GM12878 (cell line): ENCODE data around the gene COPS3. TPM values are rescaled to one million over a fixed set of nuclear protein-coding genes. Genes with fewer than 3 reads are reported as not detected.

ENCODE experiments used
- ATAC-seq: fragments of 200-7000 bp; cut with Tn5 transposase; 3 replicates; pipeline ENCODE4 v1.9.1; 2020; ENCODE audit warnings: mild to moderate bottlenecking, moderate library complexity
- BruUV-seq: library from RNA; stranded (reverse); fragments of 400-500 nt; replicated peaks from 2 replicates; lab custom pipeline; 2021; lab: Mats Ljungman, UMichigan
- CTCF ChIA-PET: fragments of 300-600 bp; sonication (Branson Sonifier 250); formaldehyde crosslinking; extraction: SDS; loops from one replicate; lab custom pipeline; 2021; ENCODE audit warnings: inconsistent platforms; lab: Yijun Ruan, JAX
- POLR2A ChIA-PET: fragments of 350-600 bp; formaldehyde crosslinking; extraction: SDS; loops from one replicate; lab custom pipeline; 2021; ENCODE audit warnings: inconsistent platforms; lab: Charles Lee
- RAD21 ChIA-PET: fragments of 300-600 bp; sonication (Branson Sonifier 250); formaldehyde crosslinking; loops from one replicate; lab custom pipeline; 2023; ENCODE audit warnings: antibody characterized with exemption; ENCODE audit not compliant: unreplicated experiment; lab: Charles Lee
- SMC1A ChIA-PET: fragments of 300-600 bp; sonication (Branson Sonifier 250); formaldehyde crosslinking; loops from one replicate; lab custom pipeline; 2023; ENCODE audit not compliant: unreplicated experiment, uncharacterized antibody; lab: Charles Lee
- DNase-seq: peaks from one replicate; pipeline ENCODE4 v3.0.0-alpha.2; 2011; ENCODE audit warnings: low read depth, low spot score
- FAIRE-seq: peaks from 3 replicates; lab custom pipeline; 2011; peaks lifted over from hg19 to GRCh38; lab: Jason Lieb, UNC
- H2AFZ ChIP-seq: 2 replicates; pipeline ENCODE4 v1.6.0; 2011; ENCODE audit warnings: low read depth, low read length, control low read depth; ENCODE audit not compliant: control insufficient read depth
- H3K27ac ChIP-seq: 2 replicates; pipeline ENCODE4 v1.5.1; 2011; ENCODE audit warnings: control low read depth; ENCODE audit not compliant: control insufficient read depth, insufficient read depth
- H3K27me3 ChIP-seq, 2 experiments: replicated peaks in 1 of 2; 2 replicates each; pipeline versions ENCODE4 v1.6.0 to v1.6.1; 2011; ENCODE audit warnings: low read length in 1 of 2; ENCODE audit not compliant: control insufficient read depth in 2 of 2, insufficient read depth in 2 of 2
- H3K36me3 ChIP-seq, 2 experiments: 2 replicates each; pipeline ENCODE4 v1.5.1; 2011; ENCODE audit warnings: low read length in 1 of 2; ENCODE audit not compliant: control insufficient read depth in 2 of 2, insufficient read depth in 2 of 2
- H3K4me1 ChIP-seq: 2 replicates; pipeline ENCODE4 v1.6.1; 2011; ENCODE audit warnings: mild to moderate bottlenecking, low read length, moderate library complexity, mixed read lengths; ENCODE audit not compliant: control insufficient read depth, insufficient read depth
- H3K4me2 ChIP-seq: 2 replicates; pipeline ENCODE4 v1.6.0; 2011; ENCODE audit warnings: control low read depth; ENCODE audit not compliant: control insufficient read depth, insufficient read depth
- H3K4me3 ChIP-seq: fragments of 200-600 bp; sonication (generic); 2 replicates; pipeline ENCODE4 v1.5.1; 2016
- H3K79me2 ChIP-seq: 2 replicates; pipeline ENCODE4 v1.6.0; 2011; ENCODE audit warnings: low read length; ENCODE audit not compliant: control insufficient read depth, insufficient read depth
- H3K9ac ChIP-seq: 2 replicates; pipeline ENCODE4 v1.8.0; 2011; ENCODE audit warnings: low read length, control low read depth, mixed read lengths; ENCODE audit not compliant: control insufficient read depth, insufficient read depth
- H3K9me3 ChIP-seq: replicated peaks from 3 replicates; pipeline ENCODE4 v1.5.1; 2011; ENCODE audit warnings: mild to moderate bottlenecking, low read length; ENCODE audit not compliant: control insufficient read depth, insufficient read depth
- H4K20me1 ChIP-seq: 2 replicates; pipeline ENCODE4 v1.6.0; 2011; ENCODE audit not compliant: control insufficient read depth, insufficient read depth
- CHD4 ChIP-seq: fragments of 200-600 bp; sonication (generic); IDR thresholded peaks from 2 replicates; pipeline ENCODE4 v1.6.1; 2016; ENCODE audit warnings: mild to moderate bottlenecking
- KLF5 ChIP-seq: fragments of 450-650 bp; IDR thresholded peaks from 2 replicates; pipeline ENCODE4 v1.6.1; 2014; ENCODE audit warnings: mild to moderate bottlenecking; ENCODE audit not compliant: partially characterized antibody
- LARP7 ChIP-seq: fragments of 450-650 bp; IDR thresholded peaks from 2 replicates; pipeline ENCODE4 v1.6.1; 2017; ENCODE audit warnings: mild to moderate bottlenecking
- MTA3 ChIP-seq: IDR thresholded peaks from 2 replicates; pipeline ENCODE4 v1.6.1; 2012; ENCODE audit warnings: low read length, inconsistent platforms, borderline replicate concordance
- MYB ChIP-seq: fragments of 150-350 bp; IDR thresholded peaks from 2 replicates; pipeline ENCODE4 v1.6.1; 2014; ENCODE audit warnings: mild to moderate bottlenecking, low read depth, low read length, borderline replicate concordance
- NBN ChIP-seq: fragments of 450-650 bp; IDR thresholded peaks from 2 replicates; pipeline ENCODE4 v1.6.1; 2016
- POLR2AphosphoS5 ChIP-seq: IDR thresholded peaks from 2 replicates; pipeline ENCODE4 v1.6.1; 2011; ENCODE audit warnings: mild to moderate bottlenecking, low read length, inconsistent platforms
- SPI1 ChIP-seq: IDR thresholded peaks from 2 replicates; pipeline ENCODE4 v1.6.1; 2011; ENCODE audit warnings: low read depth, mild to moderate bottlenecking, low read length, moderate library complexity, borderline replicate concordance; ENCODE audit not compliant: insufficient read depth
- SREBF1 ChIP-seq: IDR thresholded peaks from 2 replicates; pipeline ENCODE4 v1.6.1; 2012; ENCODE audit warnings: mild to moderate bottlenecking, low read length
- STAT1 ChIP-seq: fragments of 450-650 bp; conservative IDR thresholded peaks from 2 replicates; pipeline ENCODE4 v1.6.1; 2014; ENCODE audit warnings: antibody characterized with exemption, mild to moderate bottlenecking
- TBL1XR1 ChIP-seq: IDR thresholded peaks from 2 replicates; pipeline ENCODE4 v1.6.1; 2012; ENCODE audit warnings: low read depth, low read length, improper control_type of control experiment
- TCF3 ChIP-seq: IDR thresholded peaks from 2 replicates; pipeline ENCODE4 v1.6.1; 2012; ENCODE audit warnings: low read depth, mild to moderate bottlenecking, low read length, borderline replicate concordance; ENCODE audit not compliant: insufficient read depth
- ZNF274 ChIP-seq: IDR thresholded peaks from one replicate; pipeline ENCODE4 v1.8.0; 2011; ENCODE audit not compliant: insufficient read length, insufficient read depth
- ZSCAN29 ChIP-seq: fragments of 450-650 bp; IDR thresholded peaks from 2 replicates; pipeline ENCODE4 v1.6.1; 2017; ENCODE audit warnings: mild to moderate bottlenecking, moderate library complexity
- WGBS: methylation state at CpG from one replicate; pipeline ENCODE4 v1.1.6; 2016; ENCODE audit warnings: low lambda C conversion rate; ENCODE audit not compliant: insufficient replicate concordance, insufficient coverage; ENCODE audit errors: missing lambda C conversion rate; 5-methylcytosine and 5-hydroxymethylcytosine counted together
- in situ Hi-C: fragments of 300-500 bp; cut with MboI; formaldehyde crosslinking; loops from 9 replicates; pipeline ENCODE4 v1.14.3; 2018; ENCODE audit warnings: mixed read lengths
- intact Hi-C: fragments of 100-400 bp; cut with micrococcal nuclease; formaldehyde crosslinking; loops from one replicate; pipeline ENCODE4 v1.14.2; 2022; ENCODE audit not compliant: unreplicated experiment
- polyA plus RNA-seq, 11 experiments: library from polyadenylated mRNA; depleted of rRNA in 4 of 11; unstranded in 6 of 11; stranded (reverse) in 5 of 11; fragments of >200 nt; fragmentation: Nextera tagmentation in 4 of 11; fragmentation: Illumina TruSeq in 1 of 11; extraction: Ambion mirVana in 4 of 11; extraction: Trizol in 1 of 11; gene quantifications; 1 replicate in 1 of 11; 2 replicates in 10 of 11; pipeline versions ENCODE4 v1.2.1 to v1.2.3, GENCODE V29; 2011 to 2016; ENCODE audit warnings: inconsistent platforms in 2 of 11, missing spikeins in 2 of 11, low read depth in 1 of 11
- total RNA-seq, 4 experiments: library from RNA; depleted of rRNA in 3 of 4; stranded (reverse); fragments of >200 nt in 3 of 4; fragmentation: Illumina TruSeq in 1 of 4; extraction: Trizol in 1 of 4; gene quantifications; 2 replicates each; pipeline versions ENCODE4 v1.2.1 to v1.2.3, GENCODE V29; 2013 to 2021
- TF ChIP-seq, protein P1 (sequence below): fragments of 450-650 bp; IDR thresholded peaks from 2 replicates; pipeline ENCODE4 v1.6.1; 2017; ENCODE audit warnings: low read depth, mild to moderate bottlenecking, moderate library complexity
- TF ChIP-seq, protein P2 (sequence below): fragments of 450-650 bp; IDR thresholded peaks from 2 replicates; pipeline ENCODE4 v1.6.1; 2018; ENCODE audit warnings: borderline replicate concordance, mild to moderate bottlenecking; ENCODE audit not compliant: partially characterized antibody

Gene COPS3
- total and polyA plus RNA-seq, 10 of the 15 experiments (the other 5 are each of a cell fraction or from before 2014, with no cell fraction given): 99.7 to 187 (median 133) TPM

DNA sequence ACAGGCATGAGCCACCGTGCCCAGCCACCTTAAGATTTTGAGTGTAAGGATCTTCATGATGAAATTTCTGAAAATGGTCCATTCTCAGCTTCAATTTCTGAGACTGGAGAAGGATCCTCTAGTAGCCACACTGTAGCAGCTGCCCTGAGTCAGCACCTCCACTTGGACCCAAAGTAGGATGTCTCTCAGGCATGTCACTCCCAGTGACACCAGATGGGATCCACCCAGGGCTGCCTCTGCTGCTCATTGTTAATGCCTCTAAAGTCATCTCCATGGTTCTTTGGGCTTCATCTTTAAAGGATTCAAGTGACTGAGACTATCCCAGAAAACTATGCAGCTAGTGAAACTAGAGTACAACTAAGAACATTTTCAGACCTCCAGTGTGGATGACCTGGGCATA is 82.8 kb downstream of the COPS3 start:
- CTCF ChIA-PET: no interaction called here
- WGBS: 100% methylated on average over 1 of the region's 1 CpG
- intact Hi-C loops (no loop called here), in situ Hi-C loops (no loop called here)
- POLR2A ChIA-PET: no interaction called here
- RAD21 ChIA-PET: no interaction called here
- Histone ChIP-seq H3K4me3 (no peak overlapping the region), H3K9me3 (no peaks in the 10 kb centered on the region), H3K36me3 (peaks cover 2 to 7% of the 10 kb centered on the region in 2 experiments), H3K4me2 (no peak overlapping the region), H2AFZ (no peak overlapping the region), H3K27ac (no peak overlapping the region), H3K79me2 (peaks cover 8% of the 10 kb centered on the region), H3K4me1 (peaks cover 6% of the 10 kb centered on the region), H4K20me1 (no peaks in the 10 kb centered on the region), H3K27me3 (no peaks in the 10 kb centered on the region), H3K9ac (no peak overlapping the region)
- no peak for FAIRE-seq
- TF ChIP-seq TCF3: no peak
- no peak for TF ChIP-seq MTA3
- no peak for TF ChIP-seq NBN
- TF ChIP-seq LARP7: no peak
- no peak for TF ChIP-seq ZNF274
- SMC1A ChIA-PET: no interaction called here
- no peak for DNase-seq
- ATAC-seq: no peak
- no TSS peak for BruUV-seq

DNA sequence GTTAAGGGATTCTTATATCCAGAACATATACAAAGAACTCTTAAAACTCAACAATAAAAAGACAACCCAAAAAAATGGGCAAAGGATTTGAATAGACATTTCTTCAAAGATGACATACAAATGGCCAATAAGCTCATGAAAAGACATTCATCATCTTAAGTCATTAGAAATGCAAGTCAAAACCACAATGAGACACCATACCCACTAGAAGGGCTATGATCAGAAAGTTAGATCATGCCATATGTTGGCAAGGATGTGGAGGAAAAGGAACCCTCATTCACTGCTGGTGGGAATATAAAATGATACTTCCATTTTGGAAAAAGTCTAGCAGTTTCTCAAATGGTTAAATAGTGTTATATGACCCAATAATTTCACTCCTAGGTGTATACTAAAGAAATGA is 84.3 kb downstream of the COPS3 start:
- Histone ChIP-seq H3K27ac (no peak overlapping the region), H3K4me2 (no peak overlapping the region), H4K20me1 (no peaks in the 10 kb centered on the region), H3K4me3 (no peak overlapping the region), H3K27me3 (no peaks in the 10 kb centered on the region), H2AFZ (no peak overlapping the region), H3K79me2 (no peaks in the 10 kb centered on the region), H3K9me3 (no peaks in the 10 kb centered on the region), H3K4me1 (peaks cover 12% of the 10 kb centered on the region), H3K9ac (no peak overlapping the region), H3K36me3 (no peaks in the 10 kb centered on the region; a peak in 2 of 4 replicates)
- intact Hi-C loops: no loop called here
- ChIA-PET RAD21 (no interaction called here), SMC1A (interaction anchor here (1.1 to 1.2 kb wide), 2 partner anchors 8 to 16 kb away, joined by 3 read pairs; no protein-coding TSS in a partner anchor), POLR2A (no interaction called here), CTCF (interaction anchor here (0.6 kb wide), 1 partner anchor 20 kb away, joined by 3 read pairs; no protein-coding TSS in a partner anchor)
- DNase-seq (no peak), FAIRE-seq (no peak), ATAC-seq (no peak)
- in situ Hi-C loops: no loop called here
- TF ChIP-seq, protein P1, sequence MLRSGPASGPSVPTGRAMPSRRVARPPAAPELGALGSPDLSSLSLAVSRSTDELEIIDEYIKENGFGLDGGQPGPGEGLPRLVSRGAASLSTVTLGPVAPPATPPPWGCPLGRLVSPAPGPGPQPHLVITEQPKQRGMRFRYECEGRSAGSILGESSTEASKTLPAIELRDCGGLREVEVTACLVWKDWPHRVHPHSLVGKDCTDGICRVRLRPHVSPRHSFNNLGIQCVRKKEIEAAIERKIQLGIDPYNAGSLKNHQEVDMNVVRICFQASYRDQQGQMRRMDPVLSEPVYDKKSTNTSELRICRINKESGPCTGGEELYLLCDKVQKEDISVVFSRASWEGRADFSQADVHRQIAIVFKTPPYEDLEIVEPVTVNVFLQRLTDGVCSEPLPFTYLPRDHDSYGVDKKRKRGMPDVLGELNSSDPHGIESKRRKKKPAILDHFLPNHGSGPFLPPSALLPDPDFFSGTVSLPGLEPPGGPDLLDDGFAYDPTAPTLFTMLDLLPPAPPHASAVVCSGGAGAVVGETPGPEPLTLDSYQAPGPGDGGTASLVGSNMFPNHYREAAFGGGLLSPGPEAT: no peak
- no peak for TF ChIP-seq KLF5
- TF ChIP-seq ZSCAN29: no peak
- no peak for TF ChIP-seq TCF3
- TF ChIP-seq POLR2AphosphoS5: no peak
- TF ChIP-seq, protein P2, sequence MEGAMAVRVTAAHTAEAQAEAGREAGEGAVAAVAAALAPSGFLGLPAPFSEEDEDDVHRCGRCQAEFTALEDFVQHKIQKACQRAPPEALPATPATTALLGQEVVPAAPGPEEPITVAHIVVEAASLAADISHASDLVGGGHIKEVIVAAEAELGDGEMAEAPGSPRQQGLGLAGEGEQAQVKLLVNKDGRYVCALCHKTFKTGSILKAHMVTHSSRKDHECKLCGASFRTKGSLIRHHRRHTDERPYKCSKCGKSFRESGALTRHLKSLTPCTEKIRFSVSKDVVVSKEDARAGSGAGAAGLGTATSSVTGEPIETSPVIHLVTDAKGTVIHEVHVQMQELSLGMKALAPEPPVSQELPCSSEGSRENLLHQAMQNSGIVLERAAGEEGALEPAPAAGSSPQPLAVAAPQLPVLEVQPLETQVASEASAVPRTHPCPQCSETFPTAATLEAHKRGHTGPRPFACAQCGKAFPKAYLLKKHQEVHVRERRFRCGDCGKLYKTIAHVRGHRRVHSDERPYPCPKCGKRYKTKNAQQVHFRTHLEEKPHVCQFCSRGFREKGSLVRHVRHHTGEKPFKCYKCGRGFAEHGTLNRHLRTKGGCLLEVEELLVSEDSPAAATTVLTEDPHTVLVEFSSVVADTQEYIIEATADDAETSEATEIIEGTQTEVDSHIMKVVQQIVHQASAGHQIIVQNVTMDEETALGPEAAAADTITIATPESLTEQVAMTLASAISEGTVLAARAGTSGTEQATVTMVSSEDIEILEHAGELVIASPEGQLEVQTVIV: no peak
- TF ChIP-seq MYB: no peak
- no peak for TF ChIP-seq SREBF1
- TF ChIP-seq SPI1: no peak
- no peak for TF ChIP-seq TBL1XR1
- no peak for TF ChIP-seq STAT1
- TF ChIP-seq CHD4: no peak
- no TSS peak for BruUV-seq
